Superior temporal gyrus (tissue), 1 donor: Measurements from ENCODE around the gene CBL.

Source experiments
- DNase-seq: peaks from one replicate; pipeline ENCODE4 v3.0.0-alpha.2; 2016; ENCODE audit errors: extremely low spot score

Gene CBL

GRCh38 chr11:119346605-119347004, 140.5 kb downstream of the CBL start, which contains the start of gene MFRP:
MFRP (minus strand) TSS chr11:119346705; CDS start chr11:119346513, 192 bp downstream.
- DNase-seq = no peak

- DNase-seq = no peak
These were observed 141.1 kb downstream of the CBL start for GRCh38 chr11:119347242-119347641.

- DNase-seq = no peak
These were observed 141.9 kb downstream of the CBL start for GRCh38 chr11:119347940-119348605.

GRCh38 chr11:119350302-119350701, 144.2 kb downstream of the CBL start:
- DNase-seq = no peak

GRCh38 chr11:119351232-119351631, 145.1 kb downstream of the CBL start:
- DNase-seq = no peak

- DNase-seq = peak; percentile 59
These were observed 146.7 kb downstream of the CBL start for GRCh38 chr11:119352857-119353260.

GRCh38 chr11:119355091-119355843, 149.1 kb downstream of the CBL start:
- no peak for DNase-seq

GRCh38 chr11:119356349-119357031, 150.4 kb downstream of the CBL start:
- DNase-seq = peak; percentile 78

GRCh38 chr11:119357074-119357473, 150.9 kb downstream of the CBL start:
- no peak for DNase-seq
